IPS-18a (cell line): ENCODE results near the gene BRSK2.
A peak's percentile ranks its signal among the peaks of the same experiment; 100 is the strongest.

Source experiments
- H3K27ac ChIP-seq: one replicate; pipeline ENCODE4 v1.5.1; 2013; ENCODE audit warnings: low read length
- H3K27me3 ChIP-seq: one replicate; pipeline ENCODE4 v1.6.1; 2013; ENCODE audit warnings: mild to moderate bottlenecking, low read length; ENCODE audit not compliant: control insufficient read depth, insufficient read depth
- H3K36me3 ChIP-seq: one replicate; pipeline ENCODE4 v1.6.1; 2013; ENCODE audit warnings: low read depth, low read length; ENCODE audit not compliant: control insufficient read depth
- H3K4me1 ChIP-seq: one replicate; pipeline ENCODE4 v1.6.1; 2013; ENCODE audit warnings: low read depth, low read length; ENCODE audit not compliant: control insufficient read depth
- H3K4me3 ChIP-seq: one replicate; pipeline ENCODE4 v1.5.1; 2013; ENCODE audit warnings: low read length
- H3K9ac ChIP-seq: one replicate; pipeline ENCODE4 v1.6.1; 2013; ENCODE audit warnings: mild to moderate bottlenecking, low read length, moderate library complexity
- H3K9me3 ChIP-seq: one replicate; pipeline ENCODE4 v1.6.1; 2013; ENCODE audit warnings: low read depth, low read length; ENCODE audit not compliant: control insufficient read depth

BRSK2 gene

DNA sequence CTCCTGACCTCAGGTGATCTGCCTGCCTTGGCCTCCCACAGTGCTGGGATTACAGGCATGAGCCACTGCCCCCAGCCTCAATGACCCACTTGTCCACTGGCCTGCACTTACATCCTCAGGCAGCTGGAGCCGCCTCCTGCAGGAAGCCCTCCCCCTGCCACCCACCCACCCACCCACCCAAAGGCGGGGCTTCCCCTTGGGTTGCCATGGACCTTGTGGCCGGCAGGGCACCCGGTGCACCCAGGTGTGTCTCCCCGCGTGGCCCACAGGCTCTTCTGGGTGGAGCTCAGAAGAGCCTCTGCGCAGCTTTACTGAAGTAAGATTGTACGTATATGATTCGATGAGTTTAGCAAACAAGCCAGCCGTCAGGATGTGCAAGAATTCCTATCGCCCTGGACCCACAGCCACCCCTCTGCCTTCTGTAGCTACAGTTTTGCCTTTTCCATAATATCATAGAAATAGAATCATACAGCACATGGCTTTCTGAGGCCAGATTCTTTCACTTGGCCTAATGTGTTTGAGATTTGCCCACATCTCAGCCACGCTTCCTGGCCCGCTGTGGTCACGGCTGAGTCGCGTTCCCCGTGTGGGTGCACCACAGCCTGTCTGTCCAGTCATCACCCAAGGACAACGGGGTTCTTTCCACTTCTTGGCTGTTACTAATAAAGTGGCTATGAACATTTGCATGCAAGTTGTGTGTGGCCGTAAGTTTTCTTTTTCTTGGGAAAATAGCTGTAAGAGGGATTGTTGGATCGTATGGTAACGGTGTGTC is 5.3 kb upstream of the BRSK2 start:
- H3K9me3 ChIP-seq = no peaks in the 10 kb centered on the region
- no peak overlapping the region for H3K4me3 ChIP-seq
- no peak overlapping the region for H3K9ac ChIP-seq
- H3K27me3 ChIP-seq = peaks cover 15% of the 10 kb centered on the region
- H3K4me1 ChIP-seq = peaks cover 3% of the 10 kb centered on the region
- H3K27ac ChIP-seq = no peak overlapping the region
- no peaks in the 10 kb centered on the region for H3K36me3 ChIP-seq

- Histone ChIP-seq H3K4me3 (no peak overlapping the region), H3K27me3 (peaks cover 24% of the 10 kb centered on the region), H3K4me1 (peaks cover 3% of the 10 kb centered on the region), H3K36me3 (no peaks in the 10 kb centered on the region), H3K27ac (no peak overlapping the region), H3K9me3 (no peaks in the 10 kb centered on the region), H3K9ac (no peak overlapping the region)
Measured at GRCh38 chr11:1387521-1387920, 2.2 kb upstream of the BRSK2 start.

- Histone ChIP-seq H3K27ac (no peak overlapping the region), H3K4me3 (peak overlapping the region; percentile 64)
Measured at GRCh38 chr11:1387961-1388762, 1.6 kb upstream of the BRSK2 start.

DNA sequence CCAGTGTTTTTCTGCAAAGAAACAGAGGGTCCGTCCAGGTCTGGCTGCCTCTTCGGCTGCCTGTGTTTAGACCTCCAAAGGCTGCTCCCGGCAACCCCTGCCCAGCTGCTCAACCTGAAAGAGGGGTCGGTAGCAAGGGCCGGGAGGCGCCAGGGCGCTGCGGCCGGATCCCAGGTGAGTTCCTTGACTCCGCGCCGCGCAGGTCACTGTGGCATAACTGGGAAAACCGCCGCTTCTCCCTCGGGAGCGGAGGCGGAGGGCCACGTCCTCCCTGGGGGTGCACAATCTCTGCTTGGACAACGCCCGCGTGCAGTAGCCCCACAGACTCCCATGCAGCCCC is 1.0 kb upstream of the BRSK2 start:
- Histone ChIP-seq H3K4me3 (peak overlapping the region; percentile 64), H3K36me3 (no peaks in the 10 kb centered on the region), H3K9ac (peak overlapping the region; percentile 15), H3K27me3 (peaks cover 24% of the 10 kb centered on the region), H3K4me1 (peaks cover 3% of the 10 kb centered on the region), H3K9me3 (no peaks in the 10 kb centered on the region), H3K27ac (no peak overlapping the region)

More at GRCh38 chr11:1387961-1388762, 1.6 kb upstream of the BRSK2 start:
- peak overlapping the region; percentile 15 for H3K9ac ChIP-seq
- no peaks in the 10 kb centered on the region for H3K36me3 ChIP-seq
- H3K27me3 ChIP-seq = peaks cover 24% of the 10 kb centered on the region
- no peaks in the 10 kb centered on the region for H3K9me3 ChIP-seq
- H3K4me1 ChIP-seq = peaks cover 3% of the 10 kb centered on the region

GRCh38 chr11:1389103-1389931 is 417 bp upstream of the BRSK2 start:
- Histone ChIP-seq H3K36me3 (no peaks in the 10 kb centered on the region), H3K4me1 (peaks cover 3% of the 10 kb centered on the region), H3K9me3 (no peaks in the 10 kb centered on the region), H3K4me3 (peak overlapping the region; percentile 64), H3K9ac (no peak overlapping the region), H3K27me3 (peaks cover 24% of the 10 kb centered on the region), H3K27ac (no peak overlapping the region)

GRCh38 chr11:1390569-1391164 is 933 bp downstream of the BRSK2 start:
- H3K4me1 ChIP-seq = peaks cover 3% of the 10 kb centered on the region
- no peaks in the 10 kb centered on the region for H3K36me3 ChIP-seq
- H3K9ac ChIP-seq = peak overlapping the region; percentile 50
- H3K27me3 ChIP-seq = peaks cover 24% of the 10 kb centered on the region
- peak overlapping the region; percentile 72 for H3K4me3 ChIP-seq
- H3K9me3 ChIP-seq = no peaks in the 10 kb centered on the region
- no peak overlapping the region for H3K27ac ChIP-seq

DNA sequence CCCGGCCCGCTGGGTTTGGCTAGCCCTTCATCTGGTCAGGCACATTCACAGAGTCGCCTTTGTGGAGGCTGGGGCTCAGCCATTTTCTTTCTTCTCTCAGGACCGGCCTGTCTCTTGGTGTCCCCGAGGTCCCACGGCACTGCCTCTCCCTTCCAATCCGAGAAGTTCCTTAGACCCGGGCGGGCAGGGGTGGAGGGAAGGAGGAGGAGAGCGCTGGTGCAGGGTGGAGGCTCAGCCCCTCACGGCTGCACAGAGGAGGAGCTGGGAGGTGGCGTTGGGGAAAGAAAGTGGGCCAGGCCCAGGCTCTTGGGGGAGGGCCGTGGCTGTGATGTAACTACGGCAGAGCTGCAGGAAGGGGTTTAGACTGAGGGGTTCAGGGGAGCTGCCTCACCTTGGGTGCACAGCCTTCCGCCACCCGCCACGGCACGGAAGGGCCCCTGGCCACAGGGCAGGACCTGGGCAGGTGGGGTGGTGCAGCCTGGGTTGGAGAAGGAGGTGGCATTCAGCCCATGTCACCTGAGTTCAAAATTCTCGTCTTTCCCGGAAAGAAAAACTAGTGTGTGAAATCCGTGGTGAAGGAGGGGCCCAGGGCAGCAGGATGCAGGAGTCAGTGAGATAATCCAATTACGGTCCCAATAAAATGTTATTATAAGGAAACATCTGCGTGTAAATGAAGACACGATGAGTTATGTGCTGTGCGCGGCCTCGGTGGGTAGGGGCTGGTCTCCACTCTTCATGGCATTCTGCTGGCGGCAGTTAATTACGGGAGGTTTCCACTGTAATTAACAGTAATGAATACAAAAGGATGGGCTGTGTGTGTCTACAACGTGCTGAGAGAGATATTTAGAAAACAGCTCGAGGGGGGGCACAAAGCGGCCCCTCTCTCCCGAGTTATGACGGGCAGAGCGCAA is 1.7 kb downstream of the BRSK2 start:
- H3K27ac ChIP-seq = no peak overlapping the region
- H3K4me3 ChIP-seq = peak overlapping the region; percentile 72
- H3K4me1 ChIP-seq = peaks cover 3% of the 10 kb centered on the region
- H3K9me3 ChIP-seq = no peaks in the 10 kb centered on the region
- no peaks in the 10 kb centered on the region for H3K36me3 ChIP-seq
- peak overlapping the region; percentile 50 for H3K9ac ChIP-seq
- peaks cover 24% of the 10 kb centered on the region for H3K27me3 ChIP-seq

GRCh38 chr11:1392111-1392510 is 2.4 kb downstream of the BRSK2 start:
- H3K9me3 ChIP-seq = no peaks in the 10 kb centered on the region
- no peaks in the 10 kb centered on the region for H3K36me3 ChIP-seq
- no peak overlapping the region for H3K27ac ChIP-seq
- H3K27me3 ChIP-seq = peaks cover 24% of the 10 kb centered on the region
- H3K9ac ChIP-seq = no peak overlapping the region
- no peak overlapping the region for H3K4me3 ChIP-seq
- peaks cover 3% of the 10 kb centered on the region for H3K4me1 ChIP-seq

DNA sequence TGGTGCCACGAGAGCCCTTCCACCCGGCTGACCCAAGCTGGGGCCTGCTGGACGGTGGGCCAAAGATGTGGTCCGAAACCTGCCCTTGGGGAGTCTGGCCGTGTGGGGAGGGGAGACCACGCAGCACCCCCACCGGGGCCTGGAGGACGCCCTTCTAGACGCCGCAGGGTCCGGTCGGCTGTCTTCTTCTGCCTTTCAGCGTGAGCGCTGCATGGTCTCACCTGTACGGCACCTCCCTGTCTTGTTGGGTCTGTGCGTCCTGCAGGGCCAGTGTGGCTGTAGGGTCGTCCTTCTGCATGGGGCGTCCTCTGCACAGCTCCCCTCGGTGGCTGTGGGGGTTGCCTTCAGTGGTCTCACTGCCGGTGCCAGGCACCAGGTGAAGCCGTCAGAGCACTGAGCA is 2.8 kb downstream of the BRSK2 start:
- Histone ChIP-seq H3K36me3 (no peaks in the 10 kb centered on the region), H3K27ac (no peak overlapping the region), H3K4me3 (no peak overlapping the region), H3K27me3 (peaks cover 23% of the 10 kb centered on the region), H3K9me3 (no peaks in the 10 kb centered on the region), H3K4me1 (peaks cover 3% of the 10 kb centered on the region), H3K9ac (no peak overlapping the region)

GRCh38 chr11:1393038-1393710 is 3.4 kb downstream of the BRSK2 start:
- Histone ChIP-seq H3K4me1 (peaks cover 3% of the 10 kb centered on the region), H3K9me3 (no peaks in the 10 kb centered on the region), H3K36me3 (no peaks in the 10 kb centered on the region), H3K4me3 (no peak overlapping the region), H3K27me3 (peaks cover 17% of the 10 kb centered on the region), H3K9ac (no peak overlapping the region), H3K27ac (no peak overlapping the region)
